ENCODE data around the gene CCDC68. TPM values are rescaled to one million over a fixed set of nuclear protein-coding genes. Genes with fewer than 3 reads are reported as not detected.
"Not testable (repeated sequence)": the region's sequence is repeated elsewhere in the genome, so short reads cannot be mapped to it uniquely, and the experiment has no call there.

The CCDC68 gene
- total RNA-seq, 2 experiments from 2014 or later: 0.13 TPM; not detected in 1

DNA sequence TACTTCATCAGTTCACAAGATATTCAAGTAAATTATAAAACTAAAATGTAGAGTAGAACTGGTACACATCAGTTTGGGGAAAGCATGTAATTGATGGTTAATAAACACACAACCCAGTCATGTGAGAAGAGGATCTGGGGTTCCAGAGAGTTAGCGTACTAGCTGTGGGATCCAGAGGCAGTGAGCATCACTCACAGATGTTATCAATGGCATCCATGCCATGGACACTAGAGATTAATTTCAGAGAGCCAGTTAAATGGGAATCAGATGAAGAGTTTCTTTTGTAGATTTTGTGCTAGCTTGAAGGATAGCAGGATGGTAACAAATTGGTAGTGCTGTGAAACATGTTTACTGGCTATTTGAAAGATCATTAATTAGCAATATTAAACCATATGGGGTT is 21.8 kb upstream of the CCDC68 start:
- DNase-seq: no peak
- Mint-ChIP-seq H3K4me3 (no peak overlapping the region), H3K27me3 (peaks cover 3% of the 10 kb centered on the region), H3K9me3 (no peaks in the 10 kb centered on the region), H3K27ac (no peak overlapping the region), H3K4me1 (no peaks in the 10 kb centered on the region), H3K36me3 (ENCODE audit: low read depth) (no peaks in the 10 kb centered on the region)
- POLR2A ChIA-PET: no interaction called here
- CTCF ChIA-PET: no interaction called here

GRCh38 chr18:54975598-54975997 is 16.3 kb upstream of the CCDC68 start:
- ChIA-PET POLR2A (no interaction called here), CTCF (interaction anchor here (1.9 kb wide), 1 partner anchor 8 kb away, joined by 9 read pairs; no protein-coding TSS in a partner anchor)
- Mint-ChIP-seq H3K4me3 (no peak overlapping the region), H3K4me1 (no peaks in the 10 kb centered on the region), H3K36me3 (ENCODE audit: low read depth) (no peaks in the 10 kb centered on the region), H3K27ac (no peak overlapping the region), H3K27me3 (peaks cover 3% of the 10 kb centered on the region), H3K9me3 (no peaks in the 10 kb centered on the region)
- no peak for DNase-seq

GRCh38 chr18:54973046-54973445 is 13.8 kb upstream of the CCDC68 start:
- H3K4me3 Mint-ChIP-seq: no peak overlapping the region
- H3K4me1 Mint-ChIP-seq: no peaks in the 10 kb centered on the region
- POLR2A ChIA-PET: no interaction called here
- no peak for DNase-seq
- CTCF ChIA-PET: no interaction called here
- no peaks in the 10 kb centered on the region for H3K36me3 Mint-ChIP-seq (ENCODE audit: low read depth)
- no peaks in the 10 kb centered on the region for H3K9me3 Mint-ChIP-seq
- no peak overlapping the region for H3K27ac Mint-ChIP-seq
- peaks cover 3% of the 10 kb centered on the region for H3K27me3 Mint-ChIP-seq

- CTCF ChIA-PET: interaction anchor here (1.2 kb wide), 1 partner anchor 15 kb away, joined by 4 read pairs; no protein-coding TSS in a partner anchor
- H3K27me3 Mint-ChIP-seq: peaks cover 8% of the 10 kb centered on the region
- no peak overlapping the region for H3K27ac Mint-ChIP-seq
Measured at GRCh38 chr18:54968807-54969206, 9.5 kb upstream of the CCDC68 start.

GRCh38 chr18:54968237-54968636 is 9.0 kb upstream of the CCDC68 start:
- POLR2A ChIA-PET; CTCF ChIA-PET; H3K4me1 Mint-ChIP-seq; H3K4me3 Mint-ChIP-seq; H3K9me3 Mint-ChIP-seq; H3K27ac Mint-ChIP-seq; H3K36me3 Mint-ChIP-seq (ENCODE audit: low read depth); DNase-seq: not testable (repeated sequence)
- H3K27me3 Mint-ChIP-seq: peaks cover 12% of the 10 kb centered on the region

More at GRCh38 chr18:54968807-54969206, 9.5 kb upstream of the CCDC68 start:
- no peaks in the 10 kb centered on the region for H3K4me1 Mint-ChIP-seq
- no peak for DNase-seq
- POLR2A ChIA-PET: no interaction called here
- peaks cover 4% of the 10 kb centered on the region for H3K9me3 Mint-ChIP-seq
- H3K36me3 Mint-ChIP-seq (ENCODE audit: low read depth): peaks cover 4% of the 10 kb centered on the region
- no peak overlapping the region for H3K4me3 Mint-ChIP-seq

DNA sequence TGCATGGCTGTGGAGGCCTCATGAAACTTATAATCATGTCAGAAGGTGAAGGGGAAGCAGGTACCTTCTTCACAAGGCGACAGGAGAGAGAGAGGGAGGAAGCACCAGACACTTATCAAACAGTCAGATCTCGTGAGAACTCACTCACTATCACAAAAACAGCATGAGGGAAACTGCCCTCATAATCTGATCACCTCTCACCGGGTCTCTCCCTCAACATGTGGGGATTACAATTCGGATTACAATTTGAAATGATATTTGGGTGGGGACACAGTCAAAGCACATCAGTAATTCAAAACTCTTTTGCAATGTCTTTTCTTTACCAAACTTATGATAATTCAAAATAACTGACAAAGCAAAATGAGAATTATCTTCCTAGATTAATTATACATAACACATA is 8.5 kb upstream of the CCDC68 start:
- no peak overlapping the region for H3K4me3 Mint-ChIP-seq
- CTCF ChIA-PET: no interaction called here
- peaks cover 15% of the 10 kb centered on the region for H3K27me3 Mint-ChIP-seq
- H3K27ac Mint-ChIP-seq: no peak overlapping the region
- H3K9me3 Mint-ChIP-seq: peaks cover 4% of the 10 kb centered on the region
- POLR2A ChIA-PET: no interaction called here
- no peak for DNase-seq
- H3K36me3 Mint-ChIP-seq (ENCODE audit: low read depth): peaks cover 4% of the 10 kb centered on the region
- H3K4me1 Mint-ChIP-seq: no peaks in the 10 kb centered on the region

- Mint-ChIP-seq H3K27me3 (peaks cover 26% of the 10 kb centered on the region), H3K4me3 (no peak overlapping the region), H3K36me3 (ENCODE audit: low read depth) (peaks cover 4% of the 10 kb centered on the region), H3K9me3 (peaks cover 4% of the 10 kb centered on the region), H3K27ac (no peak overlapping the region), H3K4me1 (peaks cover 1% of the 10 kb centered on the region)
- ChIA-PET CTCF (no interaction called here), POLR2A (no interaction called here)
- DNase-seq: no peak
Measured at GRCh38 chr18:54964741-54965140, 5.5 kb upstream of the CCDC68 start.

DNA sequence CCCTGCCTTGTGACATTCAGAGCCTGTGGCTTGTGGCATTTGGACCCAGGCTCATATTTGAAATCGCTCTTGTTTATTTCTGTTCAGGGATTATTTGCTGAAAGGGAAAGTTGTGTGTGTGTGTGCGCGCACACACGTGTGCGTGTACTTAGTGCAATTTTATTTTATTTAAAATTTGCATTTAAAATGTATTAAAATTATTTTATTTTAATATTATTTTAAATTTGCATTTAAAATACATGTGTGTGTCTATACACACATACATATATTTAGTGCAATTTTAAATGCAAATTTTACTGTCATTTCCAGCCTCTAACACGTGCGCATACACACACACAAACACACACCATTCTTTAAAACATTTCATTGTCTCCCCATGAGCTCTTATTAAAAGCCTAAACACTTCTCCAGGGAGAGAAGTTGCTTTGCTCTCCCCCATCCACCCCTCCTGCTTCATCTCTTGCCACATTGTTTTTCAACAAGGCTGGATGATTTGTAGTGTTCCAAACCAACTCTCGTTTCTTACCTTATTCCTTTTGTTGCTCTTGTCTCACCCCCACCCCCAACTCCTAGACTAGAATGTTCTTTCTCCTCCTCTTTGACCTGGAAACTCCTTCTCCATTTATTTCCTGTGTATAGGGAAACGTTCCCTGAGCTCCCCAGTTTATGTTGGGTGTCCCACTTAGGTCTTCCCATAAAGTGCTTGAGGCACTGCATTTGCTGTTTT is 3.8 kb upstream of the CCDC68 start:
- ChIA-PET POLR2A (no interaction called here), CTCF (no interaction called here)
- peaks cover 4% of the 10 kb centered on the region for H3K36me3 Mint-ChIP-seq (ENCODE audit: low read depth)
- DNase-seq: no peak
- no peak overlapping the region for H3K4me3 Mint-ChIP-seq
- H3K27ac Mint-ChIP-seq: no peak overlapping the region
- peaks cover 1% of the 10 kb centered on the region for H3K4me1 Mint-ChIP-seq
- peaks cover 4% of the 10 kb centered on the region for H3K9me3 Mint-ChIP-seq
- H3K27me3 Mint-ChIP-seq: peaks cover 36% of the 10 kb centered on the region

DNA sequence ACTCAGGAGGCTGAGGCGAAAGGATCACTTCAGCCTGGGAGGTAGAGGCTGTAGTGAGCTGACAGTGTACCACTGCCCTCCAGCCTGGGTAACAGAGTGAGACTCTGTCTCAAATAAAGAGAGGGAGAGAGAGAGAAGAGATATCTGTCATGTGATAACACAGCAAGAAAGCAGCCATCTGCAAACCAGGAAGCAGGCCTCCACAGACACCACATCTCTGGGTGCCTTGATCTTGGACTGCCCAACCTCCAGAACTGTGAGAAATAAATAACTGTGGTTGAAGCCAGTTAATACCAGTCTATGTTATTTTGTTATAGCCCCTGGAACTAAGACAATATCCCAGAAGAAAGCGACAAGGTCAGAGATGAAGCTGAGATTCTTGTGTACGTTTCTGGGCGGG is 2.6 kb upstream of the CCDC68 start:
- POLR2A ChIA-PET: no interaction called here
- H3K27ac Mint-ChIP-seq: no peak overlapping the region
- CTCF ChIA-PET: interaction anchor here (0.6 kb wide), 1 partner anchor 46 kb away, joined by 3 read pairs; no protein-coding TSS in a partner anchor
- H3K4me3 Mint-ChIP-seq: no peak overlapping the region
- no peaks in the 10 kb centered on the region for H3K9me3 Mint-ChIP-seq
- peaks cover 47% of the 10 kb centered on the region for H3K27me3 Mint-ChIP-seq
- H3K36me3 Mint-ChIP-seq (ENCODE audit: low read depth): no peaks in the 10 kb centered on the region
- no peak for DNase-seq
- H3K4me1 Mint-ChIP-seq: peaks cover 1% of the 10 kb centered on the region

DNA sequence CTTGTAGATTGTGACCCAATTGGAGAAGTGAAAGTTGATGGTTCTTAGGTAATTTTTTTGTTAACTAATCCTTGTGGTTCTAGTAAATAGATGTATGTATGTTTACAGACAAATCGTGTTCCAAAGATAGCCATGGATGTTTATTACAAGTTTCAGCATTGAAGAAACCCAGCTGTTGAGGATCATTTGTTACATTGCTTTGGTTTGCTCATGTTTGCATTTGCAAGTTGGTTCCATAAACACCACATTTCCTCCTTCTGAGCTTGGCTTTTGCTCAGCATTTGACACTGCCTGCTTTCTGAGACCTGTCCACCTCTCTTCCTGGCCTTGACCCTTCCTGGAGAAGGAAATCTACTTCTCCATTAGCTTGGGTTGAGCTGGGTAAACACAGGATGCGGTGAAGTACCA is 1.8 kb upstream of the CCDC68 start:
- H3K36me3 Mint-ChIP-seq (ENCODE audit: low read depth): no peaks in the 10 kb centered on the region
- peaks cover 51% of the 10 kb centered on the region for H3K27me3 Mint-ChIP-seq
- peaks cover 1% of the 10 kb centered on the region for H3K4me1 Mint-ChIP-seq
- H3K4me3 Mint-ChIP-seq: no peak overlapping the region
- no peak for DNase-seq
- POLR2A ChIA-PET: interaction anchor here (1.1 kb wide), 1 partner anchor 96 kb away, joined by 3 read pairs; no protein-coding TSS in a partner anchor
- H3K9me3 Mint-ChIP-seq: no peaks in the 10 kb centered on the region
- CTCF ChIA-PET: interaction anchor here (0.6 kb wide), 1 partner anchor 45 kb away, joined by 3 read pairs; no protein-coding TSS in a partner anchor
- H3K27ac Mint-ChIP-seq: no peak overlapping the region

GRCh38 chr18:54960197-54960596 is 936 bp upstream of the CCDC68 start:
- no peaks in the 10 kb centered on the region for H3K36me3 Mint-ChIP-seq (ENCODE audit: low read depth)
- H3K27ac Mint-ChIP-seq: no peak overlapping the region
- H3K4me1 Mint-ChIP-seq: peaks cover 1% of the 10 kb centered on the region
- CTCF ChIA-PET: no interaction called here
- H3K9me3 Mint-ChIP-seq: no peaks in the 10 kb centered on the region
- H3K27me3 Mint-ChIP-seq: peaks cover 54% of the 10 kb centered on the region
- no peak for DNase-seq
- no peak overlapping the region for H3K4me3 Mint-ChIP-seq
- POLR2A ChIA-PET: interaction anchor here (1.1 kb wide), 1 partner anchor 95 kb away, joined by 3 read pairs; no protein-coding TSS in a partner anchor

DNA sequence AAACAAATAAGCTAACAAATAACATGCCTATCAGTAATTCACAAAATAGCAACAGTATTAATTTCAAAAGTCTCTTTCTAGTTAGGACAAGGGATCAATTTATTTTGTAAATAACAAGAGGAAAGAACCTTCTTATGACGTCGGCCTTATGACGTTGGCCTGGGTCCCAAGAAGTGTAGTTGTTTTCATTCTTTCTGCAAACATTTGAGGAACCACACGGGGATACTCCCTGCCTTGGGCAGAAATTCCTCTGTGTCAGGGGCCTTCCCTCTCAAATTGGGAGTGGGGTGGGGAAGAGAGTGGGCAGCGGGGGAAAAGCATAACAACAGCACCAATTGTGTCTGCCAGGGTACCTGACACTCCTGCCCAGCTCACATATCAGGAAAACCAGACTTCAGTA is 1.3 kb downstream of the CCDC68 start:
- POLR2A ChIA-PET: interaction anchor here (0.6 kb wide), 1 partner anchor 1882 kb away, joined by 3 read pairs; no protein-coding TSS in a partner anchor
- H3K27me3 Mint-ChIP-seq: peaks cover 45% of the 10 kb centered on the region

GRCh38 chr18:54957296-54957832 is 1.9 kb downstream of the CCDC68 start:
- Mint-ChIP-seq H3K27ac (no peak overlapping the region), H3K27me3 (peaks cover 45% of the 10 kb centered on the region), H3K36me3 (ENCODE audit: low read depth) (no peaks in the 10 kb centered on the region), H3K4me3 (no peak overlapping the region), H3K9me3 (no peaks in the 10 kb centered on the region), H3K4me1 (peaks cover 1% of the 10 kb centered on the region)
- CTCF ChIA-PET: no interaction called here
- POLR2A ChIA-PET: no interaction called here
- DNase-seq: no peak

More for the DNA sequence above, 1.3 kb downstream of the CCDC68 start:
- H3K4me1 Mint-ChIP-seq: peaks cover 1% of the 10 kb centered on the region
- CTCF ChIA-PET: no interaction called here
- no peak overlapping the region for H3K4me3 Mint-ChIP-seq
- no peaks in the 10 kb centered on the region for H3K9me3 Mint-ChIP-seq
- DNase-seq: no peak
- no peak overlapping the region for H3K27ac Mint-ChIP-seq
- no peaks in the 10 kb centered on the region for H3K36me3 Mint-ChIP-seq (ENCODE audit: low read depth)

GRCh38 chr18:54956506-54956905 is 2.8 kb downstream of the CCDC68 start:
- peaks cover 46% of the 10 kb centered on the region for H3K27me3 Mint-ChIP-seq
- DNase-seq: no peak
- CTCF ChIA-PET: no interaction called here

More at GRCh38 chr18:54956506-54956905, 2.8 kb downstream of the CCDC68 start:
- Mint-ChIP-seq H3K27ac (no peak overlapping the region), H3K9me3 (no peaks in the 10 kb centered on the region), H3K36me3 (ENCODE audit: low read depth) (no peaks in the 10 kb centered on the region), H3K4me3 (no peak overlapping the region), H3K4me1 (peaks cover 1% of the 10 kb centered on the region)
- POLR2A ChIA-PET: no interaction called here

Measured in activated CD4-positive, alpha-beta memory T cell treated with anti-CD3 and anti-CD28 coated beads, Interleukin-2, amount 10 ng/mL, durations not matched to agents 7 days and 5 days (primary cell).